Panc1 (cell line): ENCODE data around the gene ADCK2.

Experiments
- CTCF ChIP-seq: fragments of 450-650 bp; IDR thresholded peaks from 2 replicates; pipeline ENCODE4 v1.5.1; 2017; ENCODE audit warnings: mild to moderate bottlenecking
- POLR2AphosphoS5 ChIP-seq: IDR thresholded peaks from 2 replicates; pipeline ENCODE4 v1.6.1; 2012; ENCODE audit warnings: mild to moderate bottlenecking, low read depth, low read length, moderate library complexity
- SIN3A ChIP-seq: IDR thresholded peaks from 2 replicates; pipeline ENCODE4 v1.6.1; 2012; ENCODE audit warnings: low read depth, mild to moderate bottlenecking, low read length, moderate library complexity, borderline replicate concordance; ENCODE audit not compliant: insufficient read depth
- TCF7L2 ChIP-seq: IDR thresholded peaks from 2 replicates; pipeline ENCODE4 v1.6.1; 2011; ENCODE audit warnings: mild to moderate bottlenecking, low read depth, low read length, inconsistent platforms
- TF ChIP-seq, protein P1 (sequence below), 2 experiments: IDR thresholded peaks; 2 replicates each; pipeline ENCODE4 v1.6.1; 2011 to 2012; ENCODE audit warnings: low read depth in 2 of 2, control low read depth in 1 of 2, low read length in 1 of 2, mild to moderate bottlenecking in 1 of 2, moderate library complexity in 1 of 2; ENCODE audit not compliant: insufficient read depth in 1 of 2

- TF ChIP-seq CTCF (no peak), TCF7L2 (no peak), POLR2AphosphoS5 (no peak), SIN3A (no peak)
- TF ChIP-seq, protein P1, sequence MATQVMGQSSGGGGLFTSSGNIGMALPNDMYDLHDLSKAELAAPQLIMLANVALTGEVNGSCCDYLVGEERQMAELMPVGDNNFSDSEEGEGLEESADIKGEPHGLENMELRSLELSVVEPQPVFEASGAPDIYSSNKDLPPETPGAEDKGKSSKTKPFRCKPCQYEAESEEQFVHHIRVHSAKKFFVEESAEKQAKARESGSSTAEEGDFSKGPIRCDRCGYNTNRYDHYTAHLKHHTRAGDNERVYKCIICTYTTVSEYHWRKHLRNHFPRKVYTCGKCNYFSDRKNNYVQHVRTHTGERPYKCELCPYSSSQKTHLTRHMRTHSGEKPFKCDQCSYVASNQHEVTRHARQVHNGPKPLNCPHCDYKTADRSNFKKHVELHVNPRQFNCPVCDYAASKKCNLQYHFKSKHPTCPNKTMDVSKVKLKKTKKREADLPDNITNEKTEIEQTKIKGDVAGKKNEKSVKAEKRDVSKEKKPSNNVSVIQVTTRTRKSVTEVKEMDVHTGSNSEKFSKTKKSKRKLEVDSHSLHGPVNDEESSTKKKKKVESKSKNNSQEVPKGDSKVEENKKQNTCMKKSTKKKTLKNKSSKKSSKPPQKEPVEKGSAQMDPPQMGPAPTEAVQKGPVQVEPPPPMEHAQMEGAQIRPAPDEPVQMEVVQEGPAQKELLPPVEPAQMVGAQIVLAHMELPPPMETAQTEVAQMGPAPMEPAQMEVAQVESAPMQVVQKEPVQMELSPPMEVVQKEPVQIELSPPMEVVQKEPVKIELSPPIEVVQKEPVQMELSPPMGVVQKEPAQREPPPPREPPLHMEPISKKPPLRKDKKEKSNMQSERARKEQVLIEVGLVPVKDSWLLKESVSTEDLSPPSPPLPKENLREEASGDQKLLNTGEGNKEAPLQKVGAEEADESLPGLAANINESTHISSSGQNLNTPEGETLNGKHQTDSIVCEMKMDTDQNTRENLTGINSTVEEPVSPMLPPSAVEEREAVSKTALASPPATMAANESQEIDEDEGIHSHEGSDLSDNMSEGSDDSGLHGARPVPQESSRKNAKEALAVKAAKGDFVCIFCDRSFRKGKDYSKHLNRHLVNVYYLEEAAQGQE (IDR thresholded peaks at IDR 0.05; ENCODE audit: insufficient read depth in 1 of 2, low read depth in 2 of 2, low read length in 1 of 2): no peak
These were observed 34.4 kb downstream of the ADCK2 start for GRCh38 chr7:140707132-140707531.
